Measurements from ENCODE around the gene ICA1.
"Not testable (repeated sequence)": the region's sequence is repeated elsewhere in the genome, so short reads cannot be mapped to it uniquely, and the experiment has no call there.

The ICA1 gene

DNA sequence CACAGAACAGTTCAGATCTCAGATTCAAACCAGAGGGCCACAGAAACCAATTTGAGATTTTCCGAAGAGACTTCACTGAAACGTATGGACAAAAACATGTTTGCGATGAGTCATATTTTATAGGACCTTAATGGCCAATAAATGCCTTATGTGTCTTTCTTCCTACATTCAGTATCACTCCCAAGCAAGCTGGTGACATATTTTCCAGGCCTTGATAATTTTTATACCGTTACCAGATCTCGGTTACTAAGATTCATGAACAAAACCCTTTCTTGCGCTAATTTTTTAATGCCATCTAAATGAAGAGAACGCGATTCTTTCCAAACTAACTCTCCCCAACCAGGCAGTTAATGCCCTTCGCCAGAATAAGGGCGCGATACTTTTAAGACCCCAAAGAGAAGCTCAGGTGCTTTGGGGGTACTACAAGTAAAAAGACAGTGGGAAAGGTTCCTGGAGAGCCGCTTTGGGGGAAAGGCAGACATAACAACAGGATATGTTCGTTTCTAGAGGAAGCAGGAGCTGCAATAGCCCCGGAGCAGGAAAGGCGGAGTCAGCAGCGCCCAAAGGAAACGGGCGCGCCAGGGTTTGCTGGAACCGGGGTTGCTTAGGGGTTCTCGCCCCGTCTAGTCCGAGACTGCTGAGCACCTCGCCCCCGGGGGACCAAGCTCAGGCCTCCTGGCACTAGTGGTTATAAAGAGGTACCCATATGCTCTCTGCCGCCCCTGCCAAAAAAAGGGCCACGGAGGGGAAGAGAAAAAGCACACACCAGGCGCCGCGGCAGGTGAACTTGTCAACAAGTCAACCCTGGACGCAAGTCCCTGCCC, 884 bp downstream of the ICA1 start:
- DNase-seq = no peak

DNA sequence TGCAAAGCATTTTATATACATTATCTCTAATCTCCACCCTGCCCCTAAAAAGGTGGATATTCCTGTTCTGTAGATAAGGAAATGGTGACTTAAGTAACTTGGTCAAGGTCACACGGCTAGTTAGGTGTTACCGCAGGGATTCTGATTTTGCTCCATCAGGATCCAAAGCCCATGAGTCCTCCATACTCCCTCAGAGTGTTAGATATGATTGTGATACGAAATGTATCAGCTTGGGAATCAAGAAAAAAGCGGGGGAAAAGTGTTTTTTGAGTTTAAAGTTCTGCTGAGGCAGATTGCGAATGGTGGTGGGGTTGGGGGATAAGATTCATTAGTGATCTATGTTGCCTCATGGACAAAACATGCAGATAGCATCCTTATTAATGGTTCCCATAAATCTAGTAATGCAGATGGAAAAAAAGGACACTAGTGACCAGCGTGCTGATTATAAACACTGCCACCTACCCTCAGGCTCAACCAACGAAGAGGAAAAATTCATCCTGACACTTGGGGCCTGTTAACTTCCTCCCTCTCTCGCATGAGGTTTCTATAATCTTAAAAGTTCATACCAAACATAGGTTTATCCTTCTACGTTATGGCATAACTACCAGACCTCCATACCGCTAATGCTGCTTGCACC, 2.3 kb downstream of the ICA1 start:
- no peak for DNase-seq

DNA sequence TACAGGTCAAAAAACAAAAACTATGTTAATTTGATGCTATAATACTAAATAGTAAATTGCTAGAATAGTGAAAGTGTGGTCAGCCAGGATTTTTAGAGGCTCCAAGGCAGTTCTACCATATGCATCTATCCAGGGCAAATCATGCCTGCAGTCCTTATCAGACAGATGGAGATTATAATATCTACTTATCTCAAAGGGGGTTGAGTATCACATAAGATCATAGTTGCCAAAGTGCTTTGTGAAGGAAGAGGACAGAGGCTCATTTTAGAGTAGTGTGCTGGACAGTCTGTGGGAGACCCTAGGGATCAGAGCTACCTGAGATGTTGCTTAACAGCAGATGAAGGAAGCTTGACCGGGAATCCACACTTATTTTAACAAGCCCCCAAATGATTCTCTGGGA, 3.2 kb downstream of the ICA1 start:
- DNase-seq = no peak

DNA sequence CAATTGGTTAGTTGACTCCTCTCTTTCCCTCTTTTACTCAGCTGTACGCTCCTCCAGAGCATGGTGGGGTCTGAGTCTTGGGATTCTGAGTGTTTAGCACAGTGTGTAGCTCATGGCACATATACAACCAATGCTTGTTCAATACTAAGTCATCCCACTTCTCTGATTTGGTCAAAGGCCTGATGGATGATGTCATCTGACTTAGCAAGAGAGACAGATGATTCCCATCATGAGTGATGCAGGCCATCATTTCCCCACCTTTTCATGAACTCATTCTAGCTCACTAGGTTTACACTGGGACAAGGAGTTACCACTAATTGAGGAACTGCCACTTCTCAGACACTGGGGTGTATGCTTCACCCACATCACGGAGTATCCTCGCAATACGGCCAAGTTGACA, 3.8 kb downstream of the ICA1 start:
- no peak for DNase-seq

DNA sequence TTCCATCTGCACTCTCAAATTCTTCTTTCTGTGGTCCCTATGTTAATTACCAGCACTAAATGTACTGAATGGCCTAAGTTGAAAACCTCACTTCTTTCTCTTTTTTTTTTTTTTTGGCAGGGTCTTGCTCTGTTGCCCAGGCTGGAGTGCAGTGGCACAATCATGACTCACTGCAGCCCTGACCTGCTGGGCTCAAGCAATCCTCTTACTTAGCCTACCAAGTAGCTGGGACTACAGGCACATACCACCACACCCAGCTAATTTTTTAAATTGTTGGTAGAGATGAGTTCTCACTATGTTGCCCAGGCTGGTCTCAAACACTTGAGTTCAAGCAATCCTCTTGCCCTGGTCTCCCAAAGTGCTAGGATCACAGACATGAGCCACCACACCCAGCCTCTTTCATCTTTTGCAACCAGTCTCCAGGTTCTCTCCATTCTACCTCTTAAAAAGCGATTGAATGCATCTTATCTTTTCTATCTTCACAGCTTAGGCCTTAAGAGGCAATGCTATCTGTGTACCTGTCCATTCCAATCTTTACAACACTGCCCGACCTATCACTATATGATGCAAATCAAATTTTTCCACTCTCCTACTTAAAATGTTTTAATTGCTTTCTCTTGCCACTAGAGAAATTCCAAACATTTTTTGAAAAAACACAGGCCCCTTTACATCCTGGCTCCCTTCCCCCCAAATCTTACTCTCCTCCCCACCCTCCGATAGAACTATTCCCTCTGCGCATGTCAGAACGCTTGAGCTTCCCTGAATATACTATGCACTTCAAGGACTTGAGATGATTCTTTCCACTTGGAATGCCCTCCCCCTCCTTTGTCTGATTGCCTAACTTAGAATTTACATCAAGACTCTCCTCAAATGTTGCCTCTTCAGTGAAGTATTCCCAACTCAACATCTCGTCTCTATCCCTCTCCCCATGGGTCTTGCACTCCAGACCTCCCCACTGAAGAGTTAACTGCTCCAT, 6.0 kb downstream of the ICA1 start:
- DNase-seq = no peak

DNA sequence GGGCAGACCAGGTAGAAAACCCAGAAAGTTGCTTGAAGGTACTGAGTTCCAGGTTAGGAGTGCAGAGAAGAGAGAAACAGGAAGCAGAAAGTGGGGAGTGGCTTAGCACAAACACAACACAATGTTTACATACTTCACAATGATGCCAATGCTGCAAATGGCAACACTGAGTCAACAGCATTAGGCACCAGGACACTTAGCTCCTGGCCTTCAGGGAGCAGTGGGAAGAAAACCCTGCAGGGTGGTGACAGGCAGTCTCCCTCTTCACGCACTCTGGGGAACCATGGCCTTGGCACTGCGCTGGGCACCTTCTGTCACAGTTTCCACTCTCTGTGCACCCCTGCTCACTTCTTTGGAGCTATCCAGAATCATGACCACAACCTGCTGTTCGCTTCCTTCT, 7.3 kb downstream of the ICA1 start:
- no peak for DNase-seq

DNA sequence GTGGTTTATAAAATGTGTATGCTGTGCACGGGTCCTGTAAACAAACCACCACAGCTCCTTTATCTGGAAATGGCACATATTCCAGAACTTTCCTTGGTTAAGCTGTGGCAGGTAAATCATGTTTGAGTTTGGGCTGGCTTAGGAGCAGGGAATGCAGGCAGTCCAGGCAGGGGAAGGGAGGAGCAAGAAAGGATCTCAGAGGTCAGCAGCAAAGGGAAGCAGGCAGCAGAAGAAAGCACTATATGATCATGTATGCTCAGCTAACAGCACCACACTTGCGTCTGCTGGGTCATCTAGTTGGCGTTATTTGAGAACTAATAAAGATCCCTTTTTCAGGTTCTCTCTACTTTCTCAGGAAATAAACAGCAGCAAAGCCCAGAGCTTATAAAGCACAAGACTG, 7.8 kb downstream of the ICA1 start:
- no peak for DNase-seq

DNA sequence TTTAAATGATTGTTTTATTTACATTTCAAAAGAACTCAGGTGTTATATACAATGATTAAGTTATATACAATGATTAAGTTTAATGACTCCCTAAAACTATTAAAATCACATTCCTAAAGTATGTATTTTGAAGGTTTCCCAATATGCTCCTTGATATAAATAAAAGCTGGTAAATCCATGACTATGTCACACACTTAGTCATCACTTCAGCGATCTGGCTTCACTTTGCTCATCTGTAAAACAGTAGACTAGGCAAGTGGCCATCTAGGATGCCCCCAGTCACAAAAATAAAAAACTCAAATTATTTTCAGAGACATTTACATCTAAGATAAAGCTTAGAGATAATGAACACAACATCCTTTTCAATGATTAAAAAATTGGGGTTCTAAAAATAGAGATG, 10.8 kb downstream of the ICA1 start:
- no peak for DNase-seq

DNA sequence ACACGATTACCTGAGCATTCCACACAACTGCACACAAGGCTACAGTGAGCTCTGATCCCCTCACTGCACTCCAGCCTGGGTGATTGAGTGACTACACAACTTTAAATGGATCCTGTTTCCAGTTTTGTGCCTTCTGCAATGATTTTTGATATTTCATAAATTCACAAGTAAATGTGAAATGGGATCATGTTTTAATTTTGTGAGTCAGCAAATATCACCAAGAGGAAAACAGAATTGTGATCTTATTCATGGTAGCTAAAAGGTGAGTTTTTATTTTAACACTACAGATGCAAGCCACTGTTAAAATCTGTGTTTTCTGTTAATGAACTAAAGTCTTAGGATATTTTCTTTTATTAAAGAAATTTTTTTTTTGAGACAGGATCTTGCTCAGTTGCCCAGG, 11.4 kb downstream of the ICA1 start:
- no peak for DNase-seq

DNA sequence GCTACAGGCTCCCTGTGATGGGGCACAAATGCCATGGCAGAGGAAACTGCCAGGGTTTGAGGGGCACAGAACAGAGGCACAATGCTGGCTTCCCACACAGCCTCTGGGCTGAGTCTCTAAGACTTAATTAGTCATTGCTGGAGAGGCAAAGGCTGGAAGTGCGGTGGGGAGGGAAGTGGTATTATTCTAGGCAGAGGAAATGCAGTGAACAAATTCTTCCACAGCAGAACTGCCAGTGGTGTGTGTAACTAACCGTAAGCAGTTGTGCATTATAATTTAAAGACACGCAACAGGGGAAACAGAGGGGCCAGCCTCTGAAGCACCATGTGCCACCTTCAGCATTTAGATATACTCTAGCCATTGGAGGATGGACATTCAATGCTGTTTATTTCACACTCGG, 12.8 kb downstream of the ICA1 start:
- DNase-seq = no peak

DNA sequence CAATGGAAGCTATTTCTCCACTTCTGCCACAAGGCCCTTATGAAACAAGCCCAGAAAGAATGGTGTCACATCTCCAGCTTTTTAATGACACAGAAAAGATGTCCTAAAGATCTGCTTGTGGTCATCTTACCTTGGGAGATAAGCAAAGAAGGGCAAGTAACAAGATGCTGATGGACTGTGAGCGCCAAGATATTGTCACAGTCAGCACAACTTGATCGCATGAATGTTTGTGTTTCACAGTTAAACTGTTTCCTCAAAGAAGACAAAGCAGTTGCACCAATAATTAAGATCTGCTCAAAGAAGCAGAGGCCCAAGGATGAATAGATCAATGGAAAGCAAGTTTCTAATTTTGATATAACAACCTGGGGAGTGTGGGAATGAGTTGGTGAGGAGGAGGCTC, 15.9 kb downstream of the ICA1 start:
- no peak for DNase-seq

DNA sequence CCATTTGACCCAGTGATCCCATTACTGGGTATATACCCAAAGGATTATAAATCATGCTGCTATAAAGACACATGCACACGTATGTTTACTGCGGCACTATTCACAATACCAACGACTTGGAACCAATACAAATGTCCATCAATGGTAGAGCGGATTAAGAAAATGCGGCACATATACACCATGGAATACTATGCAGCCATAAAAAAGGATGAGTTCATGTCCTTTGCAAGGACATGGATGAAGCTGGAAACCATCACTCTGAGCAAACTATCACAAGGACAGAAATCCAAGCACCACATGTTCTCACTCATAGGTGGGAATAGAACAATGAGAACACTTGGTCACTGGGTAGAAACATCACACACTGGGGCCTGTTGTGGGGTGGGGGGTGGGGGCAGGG, 16.9 kb downstream of the ICA1 start:
- DNase-seq = not testable (repeated sequence)

DNA sequence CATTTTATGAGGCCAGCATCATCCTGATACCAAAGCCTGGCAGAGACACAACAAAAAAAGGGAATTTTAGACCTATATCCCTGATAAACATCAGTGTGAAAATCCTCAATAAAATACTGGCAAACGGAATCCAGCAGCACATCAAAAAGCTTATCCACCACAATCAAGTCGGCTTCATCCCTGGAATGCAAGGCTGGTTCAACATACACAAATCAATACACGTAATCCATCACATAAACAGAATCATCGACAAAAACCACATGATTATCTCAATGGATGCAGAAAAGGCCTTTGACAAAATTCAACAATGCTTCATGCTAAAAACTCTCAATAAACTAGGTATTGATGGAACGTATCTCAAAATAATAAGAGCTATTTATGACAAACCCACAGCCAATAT, 18.9 kb downstream of the ICA1 start:
- not testable (repeated sequence) for DNase-seq

DNA sequence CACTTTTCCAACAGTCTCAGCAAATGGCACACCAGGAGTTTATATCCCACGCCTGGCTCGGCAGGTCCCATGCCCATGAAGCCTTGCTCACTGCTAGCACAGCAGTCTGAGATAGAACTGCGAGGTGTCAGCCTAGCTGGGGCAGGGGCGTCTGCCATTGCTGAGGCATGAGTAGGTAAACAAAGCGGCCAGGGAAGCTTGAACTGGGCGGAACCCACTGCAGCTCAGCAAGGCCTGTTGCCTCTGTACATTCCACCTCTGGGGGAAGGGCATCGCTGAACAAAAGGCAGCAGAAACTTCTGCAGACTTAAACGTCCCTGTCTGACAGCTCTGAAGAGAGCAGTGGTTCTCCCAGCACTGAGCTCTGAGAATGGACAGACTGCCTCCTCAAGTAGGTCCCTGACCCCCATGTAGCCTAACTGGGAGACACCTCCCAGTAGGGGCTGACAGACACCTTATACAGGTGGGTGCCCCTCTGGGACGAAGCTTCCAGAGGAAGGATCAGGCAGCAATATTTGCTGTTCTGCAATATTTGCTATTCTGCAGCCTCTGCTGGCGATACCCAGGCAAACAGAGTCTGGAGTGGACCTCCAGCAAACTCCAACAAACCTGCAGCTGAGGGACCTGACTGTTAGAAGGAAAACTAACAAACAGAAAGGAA, 22.1 kb downstream of the ICA1 start:
- DNase-seq = not testable (repeated sequence)

DNA sequence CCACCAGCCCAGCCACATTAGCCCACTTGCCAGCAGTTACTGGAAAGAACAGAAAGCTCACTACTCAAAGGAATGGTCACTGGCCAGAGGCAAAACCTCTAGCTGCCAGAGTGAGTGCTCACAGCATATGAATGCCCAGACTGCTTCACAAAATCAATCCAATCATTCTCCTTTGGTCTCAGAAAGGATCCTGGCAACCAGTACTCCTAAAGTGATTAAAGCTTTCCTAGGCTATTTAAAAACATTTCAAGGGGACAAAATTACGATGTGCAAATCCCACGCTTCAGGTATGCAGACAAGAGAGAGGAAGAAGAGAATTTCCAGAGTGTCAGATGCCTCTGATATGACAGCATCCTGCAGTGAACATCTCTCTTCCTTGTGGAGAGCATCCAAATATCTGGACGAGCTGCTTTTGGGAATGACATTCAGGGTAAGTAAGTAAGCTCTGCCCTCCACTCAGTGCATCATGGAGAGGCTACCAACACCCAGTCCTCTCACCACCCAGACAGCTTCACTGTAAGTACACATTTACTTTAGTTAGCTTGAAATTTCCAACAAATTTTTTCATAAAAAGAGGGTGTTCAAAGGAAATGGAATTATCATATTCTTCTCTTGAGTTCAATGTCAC, 25.1 kb downstream of the ICA1 start:
- DNase-seq = no peak

DNA sequence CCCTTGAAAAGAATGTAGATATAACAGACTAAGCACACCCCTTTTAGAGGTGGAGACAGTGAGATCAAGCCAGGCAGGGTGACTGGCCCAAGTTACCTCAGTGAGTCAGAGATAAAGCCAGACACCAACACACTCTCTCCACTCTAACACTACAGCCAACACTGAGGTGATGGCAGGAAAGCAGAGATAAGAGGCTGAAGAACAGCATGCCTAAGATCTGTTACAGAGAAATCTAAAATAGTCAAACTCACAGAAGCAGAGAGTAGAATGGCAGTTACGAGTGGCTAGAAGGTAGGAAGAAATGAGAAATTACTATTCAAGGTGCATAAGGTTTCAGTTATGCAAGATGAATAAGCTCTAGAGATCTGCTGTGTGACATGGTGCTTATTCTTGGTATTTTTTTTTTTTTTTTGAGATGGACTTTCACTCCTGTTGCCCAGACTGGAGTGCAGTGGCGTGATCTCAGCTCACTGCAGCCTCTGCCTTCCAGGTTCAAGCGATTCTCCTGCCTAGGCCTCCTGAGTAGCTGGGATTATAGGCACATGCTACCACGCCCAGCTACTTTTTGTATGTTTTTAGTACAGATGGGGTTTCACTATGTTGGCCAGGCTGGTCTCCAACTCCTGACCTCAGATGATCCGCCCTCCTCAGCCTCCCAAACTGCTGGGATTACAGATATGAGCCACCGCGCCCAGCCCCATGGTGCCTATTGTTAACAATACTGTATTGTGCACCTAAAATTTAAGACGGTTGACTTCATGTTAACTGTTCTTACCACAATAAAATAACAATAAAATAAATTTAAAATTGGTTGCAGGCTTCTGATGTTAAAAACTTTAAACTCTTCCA, 28.7 kb downstream of the ICA1 start:
- DNase-seq = no peak

DNA sequence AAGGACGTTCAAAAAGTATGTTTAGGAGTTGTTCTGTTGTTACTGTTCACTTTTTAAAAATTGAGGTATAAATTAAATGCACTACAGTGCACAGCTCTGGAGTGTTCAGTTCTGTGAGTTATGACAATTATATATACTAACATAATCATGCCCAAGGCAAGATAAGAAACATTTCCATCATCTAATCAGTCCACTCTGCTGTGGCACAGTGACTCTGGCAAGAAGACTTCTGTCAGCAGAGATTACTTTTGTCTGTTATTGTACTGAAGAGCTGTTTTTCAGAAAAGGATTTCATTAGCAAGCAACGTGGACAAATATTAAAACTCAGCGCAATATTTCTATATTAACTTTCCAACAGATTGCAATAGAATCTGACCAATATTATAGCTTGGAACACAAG, 32.0 kb downstream of the ICA1 start:
- DNase-seq = no peak

DNA sequence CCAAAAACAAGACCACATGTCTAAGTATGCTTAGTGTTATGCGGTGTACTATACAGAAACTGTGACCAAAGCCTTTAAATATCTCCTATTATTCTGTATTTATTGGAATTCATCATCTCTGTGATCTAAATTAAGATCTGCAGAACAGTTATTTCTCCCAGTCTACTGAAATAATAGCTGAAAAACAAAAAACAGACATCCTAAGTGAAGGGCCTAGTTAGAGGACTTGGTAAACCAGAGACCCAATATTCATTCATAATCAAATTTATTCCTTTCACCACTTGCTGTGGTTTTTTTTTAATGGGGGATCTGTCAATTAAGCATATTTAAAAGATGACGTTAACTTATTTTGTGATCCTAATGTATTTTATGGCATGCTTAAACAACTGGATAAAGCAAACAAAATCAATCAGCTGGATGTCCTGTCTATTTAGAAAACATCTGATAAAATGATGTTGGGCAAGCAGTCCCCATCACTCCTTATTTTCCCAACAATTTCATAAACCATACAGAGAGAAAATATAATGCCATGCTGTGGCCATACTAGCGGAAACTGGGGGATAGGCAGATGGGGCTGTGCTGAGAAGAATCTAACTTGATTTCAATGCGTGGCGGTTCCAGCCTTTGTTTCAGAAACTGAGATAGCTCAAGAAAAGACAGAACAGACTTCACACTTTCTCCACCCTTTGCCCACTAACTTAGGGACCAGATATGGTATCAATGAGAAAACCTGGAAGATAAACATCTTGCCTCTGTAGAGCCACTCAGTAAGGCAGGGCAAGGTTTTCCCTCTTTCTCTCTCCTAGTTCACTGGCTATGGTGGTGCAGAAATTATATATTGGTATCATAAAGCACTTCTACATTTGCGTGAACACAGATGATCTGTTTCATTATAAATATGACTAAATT, 32.9 kb downstream of the ICA1 start:
- no peak for DNase-seq

DNA sequence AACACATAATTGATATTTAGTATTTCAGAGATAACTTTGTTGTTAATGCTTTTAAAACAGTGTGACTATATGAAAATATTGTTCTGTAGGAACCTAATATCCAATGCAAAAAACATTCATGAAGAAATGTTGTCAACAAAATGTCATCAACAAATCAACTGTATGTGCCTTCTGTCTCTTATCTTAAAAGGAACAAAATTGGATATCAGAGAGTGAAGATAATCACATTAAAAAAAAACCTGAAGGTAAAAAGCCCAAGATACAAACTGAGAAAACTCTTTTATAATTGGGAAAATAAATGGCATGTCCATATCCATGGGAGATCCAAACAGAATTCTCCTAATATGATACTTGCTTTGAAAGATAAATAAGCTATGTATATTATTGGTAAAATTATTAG, 33.9 kb downstream of the ICA1 start:
- DNase-seq = no peak

DNA sequence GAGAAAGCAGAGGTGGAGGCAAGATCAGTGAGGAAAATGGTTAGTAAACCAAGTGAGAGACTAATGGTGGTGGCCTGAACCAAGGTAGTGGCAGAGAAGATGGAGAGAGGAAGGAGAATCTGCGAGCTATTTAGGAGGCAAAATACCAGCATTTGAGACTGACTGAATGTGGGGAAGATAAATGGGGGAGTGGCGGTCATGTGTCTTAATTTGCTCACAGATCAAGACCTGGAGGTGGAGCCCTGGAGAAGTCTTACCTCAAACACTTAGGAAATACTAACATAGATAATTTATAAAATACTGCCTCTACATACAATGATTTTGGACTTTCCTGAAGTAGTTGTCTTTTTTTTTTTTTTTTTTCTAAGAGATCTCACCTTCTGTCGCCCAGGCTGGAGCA, 34.7 kb downstream of the ICA1 start:
- DNase-seq = no peak

Measured in activated naive CD4-positive, alpha-beta T cell (primary cell).